ENCODE measurements around the gene FAAP20.
"Not testable (repeated sequence)": the region's sequence is repeated elsewhere in the genome, so short reads cannot be mapped to it uniquely, and the experiment has no call there.

FAAP20 gene

DNA sequence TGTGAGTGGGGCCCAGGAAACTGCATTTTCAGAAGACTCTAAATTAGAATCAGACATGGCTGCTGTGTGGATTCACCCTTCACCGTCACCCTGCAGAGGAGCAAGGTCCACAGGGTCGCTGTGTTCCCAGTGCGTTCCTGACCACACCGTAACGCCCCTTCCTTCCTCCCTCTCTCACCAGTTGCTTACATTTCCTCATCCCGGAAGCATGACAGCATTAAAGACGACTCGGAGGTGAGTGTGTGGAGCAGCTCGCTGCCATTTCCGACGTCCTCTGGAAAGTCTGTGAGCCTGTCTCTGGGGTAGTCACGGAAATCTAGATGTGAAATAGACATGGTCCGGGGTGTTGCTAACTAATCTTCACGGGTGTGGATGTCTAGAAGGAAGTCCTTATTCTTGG lies 45.9 kb downstream of the FAAP20 start:
- peak overlapping the region; percentile 17 for H3K27ac ChIP-seq (ENCODE audit: low read depth, low read length)

DNA sequence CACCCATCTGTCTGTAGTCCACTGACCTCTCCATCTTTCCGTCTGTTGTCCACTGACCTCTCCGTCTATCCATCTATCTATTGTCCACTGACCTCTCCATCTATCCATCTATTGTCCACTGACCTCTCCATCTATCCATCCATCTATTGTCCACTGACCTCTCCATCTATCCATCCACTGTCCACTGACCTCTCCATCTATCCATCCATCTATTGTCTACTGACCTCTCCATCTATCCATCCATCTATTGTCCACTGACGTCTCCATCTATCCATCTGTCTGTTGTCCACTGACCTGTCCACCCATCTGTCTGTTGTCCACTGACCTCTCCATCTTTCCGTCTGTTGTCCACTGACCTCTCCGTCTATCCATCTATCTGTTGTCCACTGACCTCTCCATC lies 46.7 kb downstream of the FAAP20 start:
- not testable (repeated sequence) for H3K27me3 ChIP-seq (ENCODE audit: control insufficient read depth in 1 of 2, insufficient read depth in 2 of 2, low read length in 2 of 2); H3K9ac ChIP-seq (ENCODE audit: low read depth in 1 of 2, low read length in 2 of 2); H3K27ac ChIP-seq (ENCODE audit: low read depth, low read length); H3K9me3 ChIP-seq (ENCODE audit: control insufficient read depth in 1 of 2, low read length in 2 of 2); H3K4me1 ChIP-seq (ENCODE audit: control insufficient read depth in 1 of 2, insufficient read depth in 2 of 2, low read length in 2 of 2); H3K4me3 ChIP-seq (ENCODE audit: low read depth in 1 of 2, low read length in 2 of 2)
- H3K36me3 ChIP-seq (ENCODE audit: control insufficient read depth in 1 of 2, insufficient read depth in 2 of 2, low read length in 2 of 2) = peaks cover 23 to 71% of the 10 kb centered on the region in 2 donors

More for the DNA sequence above, 45.9 kb downstream of the FAAP20 start:
- Histone ChIP-seq H3K4me1 (ENCODE audit: control insufficient read depth in 1 of 2, insufficient read depth in 2 of 2, low read length in 2 of 2) (no peaks in the 10 kb centered on the region), H3K27me3 (ENCODE audit: control insufficient read depth in 1 of 2, insufficient read depth in 2 of 2, low read length in 2 of 2) (no peaks in the 10 kb centered on the region), H3K36me3 (ENCODE audit: control insufficient read depth in 1 of 2, insufficient read depth in 2 of 2, low read length in 2 of 2) (peaks cover 23 to 74% of the 10 kb centered on the region in 2 donors), H3K9ac (ENCODE audit: low read depth in 1 of 2, low read length in 2 of 2) (no peak overlapping the region), H3K4me3 (ENCODE audit: low read depth in 1 of 2, low read length in 2 of 2) (no peak overlapping the region), H3K9me3 (ENCODE audit: control insufficient read depth in 1 of 2, low read length in 2 of 2) (no peaks in the 10 kb centered on the region)

DNA sequence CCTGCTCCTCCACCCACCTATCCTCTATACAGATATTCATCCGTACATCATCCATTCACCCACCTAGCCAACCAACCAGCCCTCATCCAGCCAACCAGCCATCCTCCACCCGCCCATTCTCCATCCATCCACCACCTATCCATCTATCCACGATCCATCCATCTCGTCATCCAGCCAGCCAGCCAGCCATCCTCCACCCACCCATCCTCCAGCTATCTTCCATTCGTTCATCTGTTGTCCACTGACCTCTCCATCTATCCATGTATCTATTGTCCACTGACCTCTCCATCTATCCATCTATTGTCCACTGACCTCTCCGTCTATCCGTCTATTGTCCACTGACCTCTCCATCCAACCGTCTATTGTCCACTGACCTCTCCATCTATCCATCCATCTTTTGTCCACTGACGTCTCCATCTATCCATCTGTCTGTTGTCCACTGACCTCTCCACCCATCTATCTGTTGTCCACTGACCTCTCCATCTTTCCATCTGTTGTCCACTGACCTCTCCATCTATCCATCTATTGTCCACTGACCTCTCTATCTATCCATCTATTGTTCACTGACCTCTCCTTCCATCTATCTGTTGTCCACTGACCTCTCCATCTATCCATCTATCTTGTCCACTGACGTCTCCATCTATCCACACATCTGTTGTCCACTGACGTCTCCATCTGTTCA lies 47.6 kb downstream of the FAAP20 start:
- Histone ChIP-seq H3K4me1 (ENCODE audit: control insufficient read depth in 1 of 2, insufficient read depth in 2 of 2, low read length in 2 of 2) (no peaks in the 10 kb centered on the region), H3K27me3 (ENCODE audit: control insufficient read depth in 1 of 2, insufficient read depth in 2 of 2, low read length in 2 of 2) (no peaks in the 10 kb centered on the region), H3K27ac (ENCODE audit: low read depth, low read length) (no peak overlapping the region), H3K9ac (ENCODE audit: low read depth in 1 of 2, low read length in 2 of 2) (no peak overlapping the region), H3K36me3 (ENCODE audit: control insufficient read depth in 1 of 2, insufficient read depth in 2 of 2, low read length in 2 of 2) (peaks cover 23 to 70% of the 10 kb centered on the region in 2 donors), H3K9me3 (ENCODE audit: control insufficient read depth in 1 of 2, low read length in 2 of 2) (no peaks in the 10 kb centered on the region), H3K4me3 (ENCODE audit: low read depth in 1 of 2, low read length in 2 of 2) (no peak overlapping the region)

DNA sequence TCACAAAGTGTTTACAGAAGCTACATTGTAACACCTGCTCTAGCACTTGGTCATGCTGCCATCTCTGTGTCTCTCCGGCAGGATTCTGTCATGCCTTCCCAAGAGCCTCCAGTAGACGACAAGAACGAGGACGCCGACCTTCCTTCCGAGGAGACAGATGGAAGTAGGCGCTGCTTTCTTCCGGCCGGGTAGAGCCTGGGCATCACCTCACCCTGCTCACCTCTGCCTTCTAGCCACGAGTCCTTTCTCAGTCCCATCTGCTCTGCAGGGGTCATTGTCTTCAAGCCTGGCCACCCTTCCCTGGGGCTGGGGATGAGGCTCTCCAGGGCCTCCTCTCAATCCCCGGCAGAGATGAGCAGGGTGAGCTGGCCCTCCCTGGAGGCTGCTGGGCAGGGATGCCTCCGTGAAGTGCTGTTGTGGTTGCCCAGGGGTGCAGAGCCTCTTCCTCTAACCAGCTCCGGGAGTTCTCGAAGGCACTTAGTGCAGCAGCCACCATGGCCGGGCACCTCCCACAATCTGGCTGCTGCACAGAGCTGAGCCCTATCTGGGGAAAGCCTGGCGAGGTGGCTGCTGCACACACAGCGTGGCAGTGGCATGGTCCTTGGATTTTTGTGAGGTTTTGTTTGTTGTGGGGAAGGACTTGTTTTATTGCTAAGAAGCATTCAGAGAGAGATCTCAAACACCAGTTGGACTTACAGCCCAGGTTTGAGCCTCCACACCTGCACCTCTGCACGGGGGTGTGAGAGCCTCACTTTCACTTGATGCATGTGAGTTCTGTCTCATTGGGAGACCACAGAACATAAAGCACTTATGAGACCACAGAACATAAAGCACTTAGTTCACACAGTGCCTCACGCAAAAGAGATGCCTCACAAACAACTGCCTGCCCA lies 48.4 kb downstream of the FAAP20 start:
- no peak overlapping the region for H3K9ac ChIP-seq (ENCODE audit: low read depth in 1 of 2, low read length in 2 of 2)
- H3K9me3 ChIP-seq (ENCODE audit: control insufficient read depth in 1 of 2, low read length in 2 of 2) = no peaks in the 10 kb centered on the region
- H3K36me3 ChIP-seq (ENCODE audit: control insufficient read depth in 1 of 2, insufficient read depth in 2 of 2, low read length in 2 of 2) = peaks cover 21 to 62% of the 10 kb centered on the region in 2 donors
- H3K27ac ChIP-seq (ENCODE audit: low read depth, low read length) = no peak overlapping the region
- no peaks in the 10 kb centered on the region for H3K27me3 ChIP-seq (ENCODE audit: control insufficient read depth in 1 of 2, insufficient read depth in 2 of 2, low read length in 2 of 2)
- no peak overlapping the region for H3K4me3 ChIP-seq (ENCODE audit: low read depth in 1 of 2, low read length in 2 of 2)
- no peaks in the 10 kb centered on the region for H3K4me1 ChIP-seq (ENCODE audit: control insufficient read depth in 1 of 2, insufficient read depth in 2 of 2, low read length in 2 of 2)

DNA sequence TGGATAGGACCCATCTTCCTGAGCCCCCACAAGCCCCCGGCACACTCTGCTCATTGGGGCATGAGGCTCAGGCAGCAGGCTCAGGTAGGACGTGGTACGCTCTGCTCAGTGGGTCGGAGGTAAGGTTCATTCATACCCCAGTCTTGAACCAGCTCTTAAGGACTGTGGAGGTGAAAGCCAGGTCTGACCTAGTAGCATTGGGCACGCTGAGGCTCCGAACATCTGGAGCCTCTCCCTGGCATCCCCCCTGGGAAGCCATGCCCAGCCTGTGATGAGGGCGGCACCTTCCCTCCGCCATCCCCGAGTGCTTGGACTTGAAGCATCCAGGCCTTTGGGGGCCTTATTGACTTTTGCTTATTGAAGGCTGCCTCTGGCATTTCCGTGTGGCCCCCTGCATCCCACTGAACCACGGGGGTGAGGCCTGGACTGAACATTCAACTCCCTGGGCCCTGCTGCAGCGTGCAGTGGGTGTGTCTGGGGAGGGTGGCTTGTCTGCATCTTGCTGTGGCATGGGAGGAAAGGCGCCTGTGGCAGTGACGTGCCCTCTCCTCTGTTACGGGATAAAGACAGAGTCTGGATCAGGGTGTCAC lies 50.0 kb downstream of the FAAP20 start:
- Histone ChIP-seq H3K27me3 (ENCODE audit: control insufficient read depth in 1 of 2, insufficient read depth in 2 of 2, low read length in 2 of 2) (no peaks in the 10 kb centered on the region), H3K4me1 (ENCODE audit: control insufficient read depth in 1 of 2, insufficient read depth in 2 of 2, low read length in 2 of 2) (peaks cover 0 to 6% of the 10 kb centered on the region in 2 donors), H3K4me3 (ENCODE audit: low read depth in 1 of 2, low read length in 2 of 2) (no peak overlapping the region), H3K9ac (ENCODE audit: low read depth in 1 of 2, low read length in 2 of 2) (no peak overlapping the region), H3K36me3 (ENCODE audit: control insufficient read depth in 1 of 2, insufficient read depth in 2 of 2, low read length in 2 of 2) (peaks cover 18 to 52% of the 10 kb centered on the region in 2 donors), H3K27ac (ENCODE audit: low read depth, low read length) (no peak overlapping the region), H3K9me3 (ENCODE audit: control insufficient read depth in 1 of 2, low read length in 2 of 2) (no peaks in the 10 kb centered on the region)

DNA sequence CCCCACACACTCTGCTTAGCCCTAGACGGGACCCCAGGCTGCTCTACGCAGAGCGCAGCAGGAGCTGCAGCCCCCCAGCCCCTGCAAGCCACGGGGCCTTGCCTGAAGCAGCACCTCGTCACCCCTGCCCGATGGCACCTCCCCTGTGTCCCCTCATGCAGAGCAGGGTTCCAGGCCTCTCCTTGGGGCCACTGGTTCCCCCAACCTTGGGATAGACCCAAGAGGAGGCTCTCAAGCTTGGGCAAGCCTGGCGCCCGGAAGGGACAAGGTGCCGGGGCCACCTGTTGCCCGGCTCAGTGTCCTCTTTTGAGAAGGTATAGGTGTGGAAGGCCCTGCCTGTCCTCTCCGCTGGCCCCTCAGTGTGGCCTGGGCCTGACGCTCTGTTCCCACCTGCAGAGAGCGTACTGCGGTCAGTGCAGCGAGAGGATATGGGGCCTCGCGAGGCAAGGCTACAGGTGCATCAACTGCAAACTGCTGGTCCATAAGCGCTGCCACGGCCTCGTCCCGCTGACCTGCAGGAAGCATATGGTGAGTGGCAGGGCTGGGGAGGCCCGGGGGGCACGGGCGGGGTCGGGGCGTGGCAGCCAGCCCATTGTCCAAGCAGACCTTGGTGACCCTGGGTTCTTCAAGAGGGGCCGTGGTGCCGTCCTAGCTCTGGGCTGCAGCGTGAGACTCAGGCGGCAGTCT lies 50.6 kb downstream of the FAAP20 start:
- Histone ChIP-seq H3K9me3 (ENCODE audit: control insufficient read depth in 1 of 2, low read length in 2 of 2) (no peaks in the 10 kb centered on the region), H3K9ac (ENCODE audit: low read depth in 1 of 2, low read length in 2 of 2) (no peak overlapping the region), H3K4me1 (ENCODE audit: control insufficient read depth in 1 of 2, insufficient read depth in 2 of 2, low read length in 2 of 2) (peaks cover 2 to 9% of the 10 kb centered on the region in 2 donors), H3K27ac (ENCODE audit: low read depth, low read length) (no peak overlapping the region), H3K27me3 (ENCODE audit: control insufficient read depth in 1 of 2, insufficient read depth in 2 of 2, low read length in 2 of 2) (no peaks in the 10 kb centered on the region), H3K36me3 (ENCODE audit: control insufficient read depth in 1 of 2, insufficient read depth in 2 of 2, low read length in 2 of 2) (peaks cover 13 to 46% of the 10 kb centered on the region in 2 donors), H3K4me3 (ENCODE audit: low read depth in 1 of 2, low read length in 2 of 2) (no peak overlapping the region)

DNA sequence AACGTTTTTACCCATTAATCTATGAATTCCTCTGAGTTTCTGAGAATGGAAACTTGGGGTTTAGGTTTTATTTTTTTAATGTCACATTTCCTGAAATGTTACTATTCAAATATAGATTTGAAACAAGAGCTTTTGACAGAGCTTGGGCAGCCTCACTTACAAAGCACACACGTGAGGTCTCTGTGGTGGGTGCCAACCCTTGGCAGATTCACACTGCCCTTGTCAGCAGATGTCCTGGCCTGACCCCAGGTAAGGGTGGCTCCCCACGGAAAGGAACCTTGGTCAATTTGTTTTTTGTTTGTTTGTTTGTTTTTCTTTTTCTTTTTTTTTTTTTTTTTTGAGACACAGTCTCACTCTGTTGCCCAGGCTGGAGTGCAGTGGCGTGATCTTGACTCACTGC lies 53.5 kb downstream of the FAAP20 start:
- no peak overlapping the region for H3K9ac ChIP-seq (ENCODE audit: low read depth in 1 of 2, low read length in 2 of 2)

More for the DNA sequence above, 53.5 kb downstream of the FAAP20 start:
- Histone ChIP-seq H3K4me1 (ENCODE audit: control insufficient read depth in 1 of 2, insufficient read depth in 2 of 2, low read length in 2 of 2) (peaks cover 25 to 37% of the 10 kb centered on the region in 2 donors), H3K27ac (ENCODE audit: low read depth, low read length) (no peak overlapping the region), H3K27me3 (ENCODE audit: control insufficient read depth in 1 of 2, insufficient read depth in 2 of 2, low read length in 2 of 2) (no peaks in the 10 kb centered on the region), H3K9me3 (ENCODE audit: control insufficient read depth in 1 of 2, low read length in 2 of 2) (no peaks in the 10 kb centered on the region), H3K36me3 (ENCODE audit: control insufficient read depth in 1 of 2, insufficient read depth in 2 of 2, low read length in 2 of 2) (peaks cover 2 to 25% of the 10 kb centered on the region in 2 donors), H3K4me3 (ENCODE audit: low read depth in 1 of 2, low read length in 2 of 2) (no peak overlapping the region)

Data from duodenal mucosa (tissue), 2 donors.